LNCaP clone FGC (cell line): ENCODE measurements around the gene ZNF45.
A peak's percentile ranks its signal among the peaks of the same experiment; 100 is the strongest.

Experiments
- DNase-seq: peaks from one replicate; pipeline ENCODE4 v3.0.0-alpha.2; 2011; ENCODE audit warnings: low read depth
- H3K4me3 ChIP-seq: 2 replicates; pipeline ENCODE4 v1.5.1; 2011; ENCODE audit warnings: mild to moderate bottlenecking, low read depth, low read length, control low read depth
- CTCF ChIP-seq: IDR thresholded peaks from 2 replicates; pipeline ENCODE4 v1.5.1; 2012; ENCODE audit warnings: mild to moderate bottlenecking; ENCODE audit not compliant: control insufficient read depth, insufficient read depth; ENCODE audit errors: extremely low read depth

Gene ZNF45

DNA sequence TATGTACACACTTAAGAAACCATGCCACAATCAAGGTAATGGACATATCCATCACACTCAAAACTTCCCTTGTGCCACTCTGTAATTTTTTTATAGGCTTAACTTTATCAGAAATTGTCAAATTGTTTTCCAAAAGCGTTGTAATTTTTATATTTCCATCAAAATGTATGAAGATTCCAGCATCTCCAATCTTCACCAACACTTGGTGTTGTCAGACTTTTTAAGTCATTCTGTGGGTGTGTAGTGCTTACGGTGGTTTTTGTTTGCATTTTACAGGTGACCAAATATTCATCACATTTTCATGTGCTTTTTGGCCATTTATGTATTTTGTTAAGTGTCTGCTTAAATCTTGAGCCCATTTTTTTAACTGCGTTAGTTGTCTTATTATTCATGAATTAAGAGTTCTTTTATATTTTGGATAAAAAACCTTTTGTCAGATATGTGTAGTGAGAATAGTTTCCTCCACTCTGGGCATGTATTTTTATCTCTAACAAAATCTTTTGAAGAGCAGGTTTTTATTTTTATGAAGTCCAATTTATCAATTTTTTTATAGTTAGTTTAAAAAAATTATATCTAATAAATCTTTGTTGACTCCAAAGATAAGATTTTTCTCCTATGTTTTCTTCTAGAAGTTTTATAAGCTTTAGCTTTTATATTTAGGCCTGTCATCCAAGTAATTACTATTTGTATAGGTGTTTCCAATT, 4.6 kb upstream of the ZNF45 start:
- TF ChIP-seq CTCF, result no peak
- H3K4me3 ChIP-seq, result no peak overlapping the region
- DNase-seq, result no peak

DNA sequence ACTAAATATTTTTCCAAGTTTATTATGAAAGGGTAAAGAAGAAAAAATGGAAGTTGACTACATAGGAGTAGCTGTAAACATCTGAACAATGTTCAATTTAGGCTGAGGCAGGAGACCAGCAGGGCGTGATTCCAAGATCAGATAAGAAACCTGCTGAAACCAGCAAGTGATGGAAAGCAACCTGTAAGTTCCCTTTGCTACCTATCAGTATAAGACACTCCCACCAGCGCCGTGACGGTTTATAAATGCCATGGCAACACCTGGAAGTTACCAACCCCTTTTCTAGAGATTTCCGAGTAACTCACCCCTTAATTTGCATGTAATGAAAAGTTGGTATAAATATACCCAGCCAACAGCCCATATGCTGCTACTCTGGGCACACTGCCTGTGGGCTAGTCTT, 1.1 kb upstream of the ZNF45 start:
- peak; percentile 68 for DNase-seq
- no peak overlapping the region for H3K4me3 ChIP-seq
- TF ChIP-seq CTCF, result no peak

DNA sequence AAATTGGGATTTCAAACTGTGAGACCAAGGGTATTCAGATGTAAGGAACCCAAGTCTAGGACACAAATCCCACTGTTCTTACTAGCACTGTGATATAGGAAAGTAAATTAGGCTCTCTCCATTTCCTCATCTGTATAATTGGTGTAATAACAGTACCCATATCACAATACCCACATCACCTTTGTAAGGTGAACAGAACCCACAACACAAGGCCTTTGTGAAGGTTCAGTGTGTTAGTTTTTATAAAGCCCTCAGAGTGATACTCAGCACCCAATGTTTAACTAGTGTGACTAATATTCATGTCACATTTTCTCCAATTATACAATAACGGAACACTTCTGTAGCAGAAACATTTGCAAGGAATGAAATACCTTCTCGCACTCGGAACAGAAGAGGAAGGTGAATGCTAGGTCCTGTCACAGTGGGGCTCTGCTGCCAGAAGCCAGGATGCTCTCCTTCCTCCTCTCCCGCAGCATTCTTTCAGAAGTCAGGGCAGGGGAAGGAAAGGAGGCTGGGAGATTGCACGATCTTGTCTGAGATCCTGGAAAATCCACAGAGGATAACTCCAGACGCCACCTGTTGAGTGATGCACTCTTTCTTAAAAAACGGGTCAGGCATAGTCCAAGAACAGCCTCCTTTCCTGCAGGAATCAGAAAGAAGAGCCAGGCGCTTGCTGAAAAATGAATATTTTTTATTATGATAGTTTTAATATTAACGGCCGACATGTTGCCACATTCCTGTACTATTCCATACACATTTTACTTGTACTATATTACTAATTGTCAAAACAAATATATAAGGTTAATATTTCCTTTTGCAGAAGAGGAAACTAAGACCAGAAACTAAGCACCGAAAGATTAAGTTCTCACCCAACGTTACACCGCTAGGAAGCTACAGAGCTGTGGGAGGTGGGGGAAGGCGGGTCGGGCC, 762 bp downstream of the ZNF45 start:
- DNase-seq, result no peak
- no peak for TF ChIP-seq CTCF
- peak overlapping the region; percentile 63 for H3K4me3 ChIP-seq

DNA sequence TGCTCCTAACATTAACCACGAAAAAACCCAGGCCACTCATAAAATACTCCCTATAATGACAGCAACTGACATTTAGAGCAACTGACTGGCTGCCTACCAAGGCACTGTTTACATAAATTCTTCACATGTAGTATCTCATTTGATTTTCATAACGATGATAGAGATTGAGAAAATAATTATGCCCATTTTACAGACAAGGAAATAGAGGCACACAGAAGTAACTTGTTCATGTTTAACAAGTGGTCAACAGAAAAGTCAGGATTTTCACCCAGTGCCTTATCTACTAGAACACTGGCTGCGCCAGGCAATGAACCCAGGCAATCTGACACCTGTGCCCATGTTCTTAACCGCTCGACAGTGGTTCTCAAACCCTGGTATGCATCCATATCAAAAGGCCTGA, 6.3 kb downstream of the ZNF45 start:
- no peak for TF ChIP-seq CTCF
- no peak for DNase-seq
- H3K4me3 ChIP-seq, result no peak overlapping the region

- DNase-seq, result no peak
- no peak overlapping the region for H3K4me3 ChIP-seq
- TF ChIP-seq CTCF, result no peak
Measured at GRCh38 chr19:43923875-43924274, 11.2 kb downstream of the ZNF45 start.

DNA sequence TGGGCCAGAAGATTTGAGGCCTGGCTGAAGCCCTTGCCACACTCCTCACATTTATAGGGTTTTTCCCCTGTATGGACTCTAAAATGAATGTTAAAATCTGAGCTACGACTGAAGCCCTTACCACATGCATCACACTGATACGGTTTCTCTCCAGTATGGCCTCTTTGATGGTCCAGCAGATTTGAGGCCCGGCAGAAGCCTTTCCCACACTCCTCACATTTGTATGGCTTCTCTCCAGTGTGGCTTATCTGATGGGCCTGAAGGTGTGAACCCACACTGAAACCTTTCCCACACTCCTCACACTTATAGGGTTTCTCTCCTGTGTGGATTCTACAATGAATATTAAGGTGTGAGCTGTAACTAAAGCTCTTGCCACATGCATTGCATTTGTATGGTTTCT, 21.0 kb downstream of the ZNF45 start:
- no peak for TF ChIP-seq CTCF
- no peak for DNase-seq
- no peak overlapping the region for H3K4me3 ChIP-seq

DNA sequence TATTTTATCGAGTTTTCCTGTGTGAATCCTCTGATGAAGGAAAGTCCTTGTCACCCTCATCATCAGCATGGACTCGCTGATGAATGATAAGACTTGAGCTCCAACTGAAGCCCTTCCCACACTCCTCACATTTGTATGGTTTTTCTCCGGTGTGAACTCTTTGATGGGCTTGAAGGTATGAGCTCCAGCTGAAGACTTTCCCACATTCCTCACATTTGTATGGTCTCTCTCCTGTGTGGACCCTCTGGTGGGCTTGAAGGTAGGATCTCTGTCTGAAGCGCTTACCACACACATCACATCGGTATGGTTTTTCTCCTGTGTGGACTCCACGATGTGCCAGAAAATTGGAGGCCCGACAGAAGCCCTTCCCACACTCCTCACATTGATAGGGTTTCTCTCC, 21.7 kb downstream of the ZNF45 start:
- TF ChIP-seq CTCF, result no peak
- H3K4me3 ChIP-seq, result no peak overlapping the region
- DNase-seq, result no peak
